Gastrocnemius medialis (tissue), 4 donors: ENCODE data around the gene EFCAB6.

ENCODE experiments used
- CTCF ChIP-seq, 5 experiments: fragments of 450-650 bp in 3 of 5; fragments of 200-600 bp in 2 of 5; sonication (generic) in 2 of 5; IDR thresholded peaks in 4 of 5; conservative IDR thresholded peaks in 1 of 5; 1 replicate in 4 of 5; 2 replicates in 1 of 5; pipeline ENCODE4 v1.5.1; 2016 to 2019; ENCODE audit warnings: antibody characterized with exemption in 5 of 5, mild to moderate bottlenecking in 3 of 5, moderate library complexity in 3 of 5
- POLR2A ChIP-seq, 2 donors: fragments of 450-650 bp; IDR thresholded peaks; one replicate each; pipeline ENCODE4 v1.6.1; 2017; ENCODE audit warnings: antibody characterized with exemption in 2 of 2, mild to moderate bottlenecking in 2 of 2, moderate library complexity in 2 of 2

- no peak for TF ChIP-seq CTCF (IDR thresholded peaks at IDR 0.05 in 4 of 5, conservative IDR thresholded peaks at IDR 0.05 in 1 of 5)
- TF ChIP-seq POLR2A (IDR thresholded peaks at IDR 0.05) = no peak
These were observed 328.8 kb downstream of the EFCAB6 start for GRCh38 chr22:43483266-43483665.
